NCI-H2107 treated with DMSO at 0.1 percent for 48 hours (cell line): ENCODE data around the gene RABGAP1L.
"Not testable (repeated sequence)": the region's sequence is repeated elsewhere in the genome, so short reads cannot be mapped to it uniquely, and the experiment has no call there.

ENCODE experiments used
- DNase-seq: peaks from one replicate; lab custom pipeline; 2025; ENCODE audit not compliant: unreplicated experiment; lab: John Stamatoyannopoulos, UW

RABGAP1L gene

GRCh38 chr1:174700775-174701174 is 541.5 kb downstream of the RABGAP1L start:
- DNase-seq, result no peak

GRCh38 chr1:174701565-174701964 is 542.2 kb downstream of the RABGAP1L start:
- DNase-seq, result no peak

- DNase-seq, result no peak
Observed at GRCh38 chr1:174702011-174702410, 542.7 kb downstream of the RABGAP1L start.

GRCh38 chr1:174703309-174703708 is 544.0 kb downstream of the RABGAP1L start:
- DNase-seq, result no peak

- no peak for DNase-seq
Observed at GRCh38 chr1:174704300-174704699, 545.0 kb downstream of the RABGAP1L start.

- DNase-seq, result no peak
Observed at GRCh38 chr1:174710868-174711845, 551.8 kb downstream of the RABGAP1L start.

- DNase-seq, result not testable (repeated sequence)
Observed at GRCh38 chr1:174711848-174712247, 552.5 kb downstream of the RABGAP1L start.

DNA sequence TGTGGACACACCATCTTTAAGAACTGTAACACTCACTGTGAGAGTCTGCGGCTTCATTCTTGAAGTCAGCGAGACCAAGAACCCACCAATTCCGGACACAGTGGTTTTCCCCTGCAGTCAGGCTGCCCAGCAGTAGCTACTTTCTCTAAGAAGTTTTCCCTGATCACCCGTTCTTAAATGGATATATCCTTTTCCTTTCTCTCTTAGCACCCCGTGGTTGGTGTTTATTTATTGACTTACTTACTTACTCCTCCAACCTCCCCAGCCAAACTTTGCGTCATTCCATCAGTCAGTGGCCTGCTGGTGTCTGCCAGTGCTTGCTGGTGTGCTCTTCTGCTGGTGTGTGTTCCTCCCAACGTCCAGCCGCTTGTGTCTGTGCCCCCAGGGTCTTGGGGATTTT is 553.2 kb downstream of the RABGAP1L start:
- no peak for DNase-seq

DNA sequence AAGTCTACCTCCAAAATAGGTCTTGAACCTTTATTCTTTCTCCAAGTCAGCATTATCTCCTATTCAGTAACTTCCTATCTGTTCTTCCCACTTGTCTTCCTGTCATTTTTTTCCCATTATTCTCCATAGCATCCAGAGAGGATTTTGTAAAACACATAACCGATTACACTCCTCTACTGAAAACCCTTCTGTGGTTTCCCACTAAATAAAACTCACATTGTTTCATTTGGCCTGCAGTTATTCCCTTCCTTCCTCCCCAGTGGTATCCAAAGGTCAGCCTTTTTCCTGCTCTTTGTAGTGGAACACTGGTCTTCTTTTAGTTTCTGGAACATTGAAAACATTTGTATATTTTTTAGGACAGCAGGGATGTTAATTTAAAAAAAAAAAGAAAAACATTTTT is 554.5 kb downstream of the RABGAP1L start:
- no peak for DNase-seq

DNA sequence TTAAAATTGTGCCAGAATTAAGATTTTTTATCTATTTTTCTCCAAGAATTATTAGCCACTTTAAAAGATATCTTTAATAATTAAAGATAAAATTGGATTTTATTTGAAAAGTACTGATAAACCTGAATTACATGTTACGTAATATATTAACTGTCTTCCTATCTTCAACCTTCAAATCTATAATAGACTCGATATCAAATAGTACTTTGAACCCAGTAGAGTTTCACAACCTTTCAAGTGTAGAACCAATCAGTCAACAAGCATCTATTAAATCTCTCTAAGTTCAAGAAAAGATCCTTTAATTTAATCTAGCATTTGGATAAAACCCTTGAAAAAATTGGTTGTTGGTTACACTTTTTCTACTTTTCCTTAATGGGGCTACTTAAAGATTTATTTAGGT is 559.9 kb downstream of the RABGAP1L start:
- DNase-seq, result no peak

- DNase-seq, result no peak
Observed at GRCh38 chr1:174720618-174721017, 561.3 kb downstream of the RABGAP1L start.

DNA sequence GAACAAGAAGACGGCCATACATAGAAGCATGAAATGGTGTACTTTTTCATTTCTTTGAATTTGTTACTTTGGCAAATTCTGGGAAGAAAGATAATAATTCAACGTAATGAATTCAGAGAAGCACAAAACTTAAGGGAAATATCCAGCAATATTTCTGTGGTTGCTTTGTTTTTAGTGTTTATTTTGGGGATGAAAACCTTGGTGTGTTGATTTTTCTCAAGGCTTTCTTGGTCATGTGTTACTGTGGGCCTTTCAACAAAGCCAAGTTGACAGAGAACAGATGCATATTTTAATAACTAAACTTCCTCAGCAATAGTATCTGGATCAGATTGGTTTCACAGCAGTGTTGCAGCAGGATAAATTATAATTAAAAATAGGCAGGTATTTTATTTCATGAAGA is 561.9 kb downstream of the RABGAP1L start:
- DNase-seq, result no peak

GRCh38 chr1:174723816-174724215 is 564.5 kb downstream of the RABGAP1L start:
- DNase-seq, result no peak

DNA sequence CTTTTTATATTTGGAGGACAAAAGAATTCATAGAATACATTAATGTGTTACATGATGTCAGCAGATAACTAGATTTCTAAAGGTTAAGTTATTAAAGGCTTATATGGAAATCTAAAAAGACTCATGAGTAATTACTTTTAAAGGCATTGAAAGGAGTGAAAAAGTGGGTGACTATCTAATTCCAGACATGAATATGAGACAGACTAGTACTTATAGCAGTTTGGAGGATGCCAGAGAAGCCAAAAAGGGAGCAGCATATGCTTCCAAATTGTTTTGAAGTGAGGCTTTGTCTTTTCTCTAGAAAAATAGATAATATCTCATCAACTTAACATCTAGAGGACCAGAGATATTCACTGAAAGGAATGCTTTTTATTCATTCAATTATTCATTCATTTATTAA is 564.9 kb downstream of the RABGAP1L start:
- DNase-seq, result no peak

GRCh38 chr1:174726167-174726879 is 567.0 kb downstream of the RABGAP1L start:
- no peak for DNase-seq

GRCh38 chr1:174726880-174727585 is 567.7 kb downstream of the RABGAP1L start:
- no peak for DNase-seq

GRCh38 chr1:174734270-174734669 is 575.0 kb downstream of the RABGAP1L start:
- DNase-seq, result no peak

DNA sequence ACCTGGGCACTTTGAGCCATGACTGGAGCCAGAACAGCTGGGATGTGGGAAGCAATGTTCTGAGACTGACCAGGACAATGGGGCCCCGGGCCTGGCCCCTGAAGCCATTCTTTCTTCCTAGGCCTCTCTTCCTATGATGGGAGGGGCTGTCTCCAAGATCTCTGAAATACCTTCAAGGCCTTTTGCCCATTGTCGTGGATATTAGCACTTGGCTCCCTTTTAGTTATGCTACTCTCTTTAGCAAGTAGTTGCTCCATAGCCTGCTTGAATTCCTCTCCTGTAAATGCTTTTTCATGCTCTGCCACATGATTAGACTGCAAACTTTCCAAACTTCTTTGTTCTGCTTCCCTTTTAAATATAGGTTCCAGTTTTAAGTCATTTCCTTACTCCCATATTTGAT is 577.5 kb downstream of the RABGAP1L start:
- no peak for DNase-seq

DNA sequence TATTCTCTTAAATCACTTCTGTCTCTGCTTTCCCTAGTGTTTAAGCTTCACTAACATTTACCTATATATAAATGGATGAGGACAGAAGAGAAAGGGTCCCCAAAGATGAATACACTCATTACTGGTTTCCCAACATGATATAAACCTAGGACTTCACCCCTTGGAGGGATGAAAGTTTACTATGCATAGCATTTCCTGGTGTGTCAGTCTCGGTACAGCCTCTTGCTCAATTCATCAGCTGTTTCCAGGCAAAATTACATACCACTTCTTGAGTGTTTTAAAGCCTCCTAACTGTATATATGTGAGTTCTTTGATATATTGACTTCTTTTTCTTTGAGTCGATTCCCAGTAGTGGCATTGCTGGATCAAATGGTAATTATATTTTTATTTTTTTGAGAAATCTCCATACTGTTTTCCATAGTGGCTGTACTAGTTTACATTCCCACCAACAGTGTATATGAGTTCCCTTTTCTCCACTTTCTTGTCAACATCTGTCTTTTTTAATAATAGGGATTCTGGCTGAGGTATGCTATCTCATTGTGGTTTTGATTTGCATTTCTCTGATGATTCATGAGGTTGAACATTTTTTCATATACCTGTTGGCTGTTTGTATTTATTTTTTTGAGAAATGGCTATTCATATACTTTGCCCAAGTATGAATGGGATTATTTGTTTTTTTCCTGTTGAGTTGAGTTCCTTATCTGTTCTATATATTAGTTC is 581.1 kb downstream of the RABGAP1L start:
- DNase-seq, result no peak

- DNase-seq, result no peak
Observed at GRCh38 chr1:174742805-174743653, 583.7 kb downstream of the RABGAP1L start.
